GM21515 (cell line): Measurements from ENCODE around the gene UBE2U.
"Not testable (repeated sequence)": the region's sequence is repeated elsewhere in the genome, so short reads cannot be mapped to it uniquely, and the experiment has no call there.

Experiments used
- ATAC-seq: cut with Tn5 transposase; IDR thresholded peaks from one replicate; pipeline ENCODE4 v1.9.1; 2021; ENCODE audit not compliant: unreplicated experiment

The UBE2U gene

GRCh38 chr1:64239519-64239918 lies 36.1 kb downstream of the UBE2U start:
- ATAC-seq, result not testable (repeated sequence)

- ATAC-seq, result no peak
Observed at GRCh38 chr1:64240206-64240605, 36.8 kb downstream of the UBE2U start.

GRCh38 chr1:64241069-64241468 lies 37.6 kb downstream of the UBE2U start:
- no peak for ATAC-seq

- ATAC-seq, result no peak
Observed at GRCh38 chr1:64242895-64243756, 39.7 kb downstream of the UBE2U start.

- ATAC-seq, result no peak
Observed at GRCh38 chr1:64243757-64244080, 40.3 kb downstream of the UBE2U start.

GRCh38 chr1:64245495-64245894 lies 42.1 kb downstream of the UBE2U start:
- ATAC-seq, result no peak

GRCh38 chr1:64246294-64246917 lies 43.0 kb downstream of the UBE2U start:
- ATAC-seq, result no peak

- ATAC-seq, result no peak
Observed at GRCh38 chr1:64248065-64248464, 44.6 kb downstream of the UBE2U start.

GRCh38 chr1:64250472-64250871 lies 47.0 kb downstream of the UBE2U start:
- not testable (repeated sequence) for ATAC-seq

- no peak for ATAC-seq
Observed at GRCh38 chr1:64251971-64252370, 48.5 kb downstream of the UBE2U start.

- ATAC-seq, result not testable (repeated sequence)
Observed at GRCh38 chr1:64257233-64257632, 53.8 kb downstream of the UBE2U start.

GRCh38 chr1:64258444-64258843 lies 55.0 kb downstream of the UBE2U start:
- ATAC-seq, result not testable (repeated sequence)

GRCh38 chr1:64263335-64263734 lies 59.9 kb downstream of the UBE2U start:
- ATAC-seq, result no peak

GRCh38 chr1:64263856-64264255 lies 60.4 kb downstream of the UBE2U start:
- ATAC-seq, result no peak

GRCh38 chr1:64265141-64265540 lies 61.7 kb downstream of the UBE2U start:
- ATAC-seq, result no peak

GRCh38 chr1:64266991-64267390 lies 63.6 kb downstream of the UBE2U start:
- ATAC-seq, result no peak

- ATAC-seq, result peak; percentile 67
Observed at GRCh38 chr1:64268653-64269557, 65.5 kb downstream of the UBE2U start.

- ATAC-seq, result no peak
Observed at GRCh38 chr1:64269558-64269884, 66.1 kb downstream of the UBE2U start.

- no peak for ATAC-seq
Observed at GRCh38 chr1:64280001-64280400, 76.6 kb downstream of the UBE2U start.

- ATAC-seq, result no peak
Observed at GRCh38 chr1:64282351-64282750, 78.9 kb downstream of the UBE2U start.

GRCh38 chr1:64287071-64287470 lies 83.6 kb downstream of the UBE2U start:
- ATAC-seq, result no peak

GRCh38 chr1:64290420-64290819 lies 87.0 kb downstream of the UBE2U start:
- ATAC-seq, result no peak
